Stimulated activated CD4-positive, alpha-beta T cell treated with anti-CD3 and anti-CD28 coated beads, Interleukin-2, amount 100 ng/mL, for 48 hours (primary cell): ENCODE results near the gene GH1.
"Not testable (repeated sequence)": the region's sequence is repeated elsewhere in the genome, so short reads cannot be mapped to it uniquely, and the experiment has no call there.

ENCODE experiments used
- DNase-seq, 2 donors: peaks; one replicate each; pipeline ENCODE4 v3.0.0-alpha.2; 2020

The GH1 gene

DNA sequence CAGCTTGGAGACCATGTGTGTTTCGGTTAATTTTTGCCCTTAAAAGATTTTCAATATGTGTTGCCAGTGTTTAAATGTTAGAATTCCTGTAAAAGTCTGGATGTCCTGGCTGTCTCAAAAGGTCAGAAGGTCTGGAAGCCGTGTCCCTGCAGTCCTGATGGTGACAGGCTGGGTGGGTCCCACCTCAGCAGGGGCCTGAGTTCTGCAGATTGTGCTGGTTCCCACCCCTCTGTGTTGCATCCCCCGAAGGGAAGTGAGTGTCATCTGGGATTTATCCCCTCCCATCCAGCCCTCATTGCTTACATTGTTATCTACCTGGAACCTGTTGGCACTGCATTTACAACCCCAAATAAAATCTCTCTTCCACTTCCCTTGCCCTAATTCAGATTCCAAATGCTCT, 24.6 kb downstream of the GH1 start:
- DNase-seq = not testable (repeated sequence)

DNA sequence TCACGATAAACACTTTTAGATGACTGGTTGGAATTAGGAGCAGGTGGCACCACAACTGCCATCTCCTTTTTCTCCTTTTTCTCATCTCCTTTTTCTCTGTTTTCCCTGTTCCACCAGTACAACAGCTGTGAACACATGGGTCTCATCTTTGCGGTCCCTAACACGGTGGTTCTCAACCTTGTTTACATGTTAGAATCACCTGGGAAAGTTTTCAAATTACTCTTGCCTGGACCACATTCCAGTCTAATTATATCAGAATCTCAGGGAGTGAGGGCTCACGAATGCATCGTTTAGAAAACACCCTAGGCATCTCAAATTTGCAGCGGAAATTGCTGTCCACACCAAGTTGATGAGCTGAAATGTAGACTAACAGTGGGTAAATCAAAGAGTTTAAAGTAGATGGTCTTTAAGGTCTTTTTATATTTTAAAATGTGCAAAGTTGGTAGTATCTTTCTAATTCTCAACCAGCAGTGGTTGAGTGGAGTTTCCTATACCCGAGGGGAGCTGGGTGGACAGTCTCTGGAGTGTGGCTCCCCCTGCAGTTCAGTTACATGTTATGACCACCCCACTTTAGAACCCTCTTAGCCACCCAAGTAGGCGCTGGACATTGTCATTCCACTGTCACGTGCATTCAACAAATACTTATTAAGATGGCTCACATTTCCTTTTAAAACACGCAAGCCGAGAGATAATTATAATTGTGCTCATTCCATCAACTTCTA, 26.2 kb downstream of the GH1 start:
- DNase-seq = not testable (repeated sequence)

DNA sequence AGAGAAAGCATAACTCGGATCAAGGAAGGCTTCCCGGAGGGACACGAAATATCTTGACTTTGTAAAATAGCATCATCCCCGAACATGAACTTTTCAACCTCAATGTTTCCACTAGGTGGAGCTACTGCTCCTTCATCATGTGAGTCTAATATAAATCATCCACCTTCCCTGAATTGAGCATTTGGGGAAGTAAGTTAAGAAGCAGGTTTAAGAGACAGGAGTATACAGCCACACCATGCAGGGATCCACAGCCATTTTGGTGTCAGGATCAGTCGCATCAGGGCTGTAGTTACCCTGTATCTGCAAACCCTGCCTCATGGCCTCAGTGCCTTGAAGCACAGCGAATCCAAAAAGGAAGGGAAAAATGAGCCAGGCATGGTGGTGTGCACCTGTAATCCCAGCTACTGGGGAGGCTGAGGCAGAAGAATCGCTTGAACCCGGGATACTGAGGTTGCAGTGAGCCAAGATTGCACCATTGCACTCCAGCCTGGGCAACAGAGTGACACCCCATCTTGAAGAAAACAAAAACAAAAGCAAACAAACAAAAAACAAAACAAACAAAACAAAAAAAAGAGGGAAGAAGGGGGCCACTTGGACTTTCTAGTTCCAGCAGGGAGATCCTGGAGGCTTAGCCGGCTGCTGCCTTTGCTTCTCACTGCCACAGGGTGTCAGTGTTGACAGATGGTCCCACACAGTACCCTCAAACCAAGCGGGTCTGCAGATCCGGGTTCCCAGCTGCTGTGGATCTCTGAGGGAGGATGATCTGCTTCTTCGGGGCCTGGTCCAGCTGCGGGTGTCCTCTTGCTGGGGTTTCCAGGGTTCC, 29.4 kb downstream of the GH1 start:
- not testable (repeated sequence) for DNase-seq

DNA sequence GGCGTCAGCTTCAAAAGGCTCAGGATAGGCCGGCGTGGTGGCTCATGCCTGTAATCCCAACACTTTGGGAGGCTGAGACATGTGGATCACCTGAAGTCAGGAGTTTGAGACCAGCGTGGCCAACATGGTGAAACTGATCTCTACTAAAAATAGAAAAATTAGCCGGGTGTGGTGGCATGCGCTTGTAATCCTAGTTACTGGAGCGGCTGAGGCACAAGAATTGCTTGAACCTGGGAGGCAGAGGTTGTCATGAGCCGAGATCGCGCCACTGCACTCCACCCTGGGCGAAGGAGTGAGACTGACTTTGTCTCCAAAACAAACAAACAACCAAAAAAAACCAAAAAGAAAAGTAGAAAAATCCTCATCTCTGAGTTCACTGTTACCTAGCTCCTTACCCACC, 33.5 kb downstream of the GH1 start:
- DNase-seq = not testable (repeated sequence)

DNA sequence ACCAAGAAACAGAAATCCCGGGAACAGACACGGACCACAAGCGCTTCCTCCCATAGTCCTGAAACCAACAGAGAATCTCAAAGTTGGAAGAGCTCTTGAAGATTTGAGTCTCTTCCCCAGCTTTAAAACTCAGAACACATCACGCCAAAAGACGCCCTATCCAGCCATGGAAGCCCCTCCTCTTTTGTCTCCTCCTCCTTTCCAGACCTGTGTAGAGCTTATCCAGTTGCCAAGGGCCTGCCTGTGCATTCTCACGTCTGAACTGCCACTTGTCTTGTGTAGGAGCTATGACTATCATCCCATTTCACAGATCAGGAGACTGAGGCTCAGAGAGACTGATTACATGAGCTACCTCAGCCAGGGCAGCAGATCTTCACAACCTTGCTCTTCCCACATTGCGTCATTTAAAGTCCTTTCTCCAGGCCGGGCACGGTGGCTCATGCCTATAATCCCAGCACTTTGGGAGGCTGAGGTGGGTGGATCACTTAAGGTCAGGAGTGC, 36.0 kb downstream of the GH1 start:
- DNase-seq = not testable (repeated sequence)

DNA sequence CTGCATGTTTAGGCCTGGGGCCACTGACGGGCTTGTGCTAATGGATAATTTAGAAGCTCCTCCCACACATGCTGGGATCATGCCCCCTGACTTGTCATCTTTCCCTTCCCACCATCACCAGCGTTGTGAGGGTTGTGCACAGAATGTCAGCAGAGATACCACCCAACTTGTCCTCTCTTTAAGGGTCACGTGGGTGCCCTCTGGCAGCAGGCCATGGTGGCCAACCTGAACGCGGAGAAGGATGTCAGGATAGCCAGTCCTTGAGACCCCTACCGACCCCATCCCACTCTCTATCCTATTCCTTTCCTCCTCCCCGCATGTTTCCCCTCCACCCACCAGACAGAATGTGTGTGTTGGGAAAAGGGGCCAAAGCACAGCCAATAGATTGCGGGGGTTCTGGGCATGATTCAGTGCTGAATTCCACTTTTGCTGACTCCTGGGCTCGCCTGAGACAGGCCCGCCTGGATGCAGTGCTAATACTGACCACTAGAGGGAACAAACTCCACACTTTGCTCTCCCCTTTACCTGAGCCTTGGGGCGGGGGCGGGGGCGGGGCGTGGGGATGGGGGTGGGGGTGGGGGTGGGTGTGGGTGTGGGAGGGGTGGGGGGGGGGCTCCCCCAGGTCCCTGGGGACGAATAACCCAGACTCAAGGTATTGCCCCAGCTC, 36.6 kb downstream of the GH1 start, which contains the start of gene GH2:
GH2 (minus strand) TSS at position 10 of the 667 bp plus-strand sequence. CDS start 143 bp downstream, outside the sequence.
- DNase-seq = peak; percentile 63 to 65

DNA sequence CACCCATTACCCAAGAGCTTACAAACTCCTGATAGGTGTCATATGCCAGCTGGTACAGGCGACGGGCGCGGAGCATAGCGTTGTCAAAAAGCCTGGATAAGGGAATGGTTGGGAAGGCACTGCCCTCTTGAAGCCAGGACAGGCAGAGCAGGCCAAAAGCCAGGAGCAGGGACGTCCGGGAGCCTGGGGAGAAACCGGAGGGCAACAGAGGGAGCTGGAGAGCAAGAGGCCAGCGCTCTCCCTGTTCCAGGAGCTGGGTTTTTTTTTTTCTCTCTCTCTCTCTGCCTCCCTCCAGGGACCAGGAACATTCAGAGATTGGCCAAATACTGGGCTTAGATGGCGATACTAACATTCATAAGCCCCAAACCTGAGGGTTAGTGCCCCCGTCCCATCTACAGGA, 37.3 kb downstream of the GH1 start:
- not testable (repeated sequence) for DNase-seq

DNA sequence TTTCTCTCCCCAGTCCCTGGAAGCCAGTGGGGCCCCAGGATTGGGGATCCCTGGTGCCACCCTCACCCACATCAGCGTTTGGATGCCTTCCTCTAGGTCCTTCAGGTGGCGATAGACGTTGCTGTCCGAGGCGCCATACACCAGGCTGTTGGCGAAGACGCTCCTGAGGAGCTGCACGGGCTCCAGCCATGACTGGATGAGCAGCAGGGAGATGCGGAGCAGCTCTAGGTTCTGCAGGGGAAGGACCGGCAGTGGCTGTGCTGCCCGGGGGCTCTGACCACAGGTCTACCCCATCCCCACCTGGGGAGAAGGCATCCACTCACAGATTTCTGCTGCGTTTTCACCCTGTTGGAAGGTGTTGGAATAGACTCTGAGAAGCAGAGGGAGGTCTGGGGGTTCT, 37.9 kb downstream of the GH1 start:
- DNase-seq = no peak

DNA sequence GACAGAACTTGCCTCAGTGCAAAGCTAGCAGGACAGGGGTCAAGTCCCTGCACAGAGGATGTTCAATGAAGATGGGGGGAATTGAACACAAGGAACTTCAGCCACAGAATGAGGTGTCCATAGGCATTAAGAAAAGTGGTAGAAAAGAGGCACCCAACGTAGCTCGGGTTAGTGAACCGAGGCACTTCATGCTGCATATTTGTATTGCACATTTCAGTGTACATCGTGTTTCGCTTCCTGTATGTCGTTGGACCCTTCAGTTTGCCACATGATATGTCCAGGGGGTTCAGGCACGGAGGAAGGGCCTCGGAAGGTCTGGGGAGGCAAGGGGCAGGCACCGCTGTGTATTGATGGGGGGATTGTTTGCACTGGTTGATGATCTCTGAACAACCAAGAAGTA, 40.2 kb downstream of the GH1 start:
- not testable (repeated sequence) for DNase-seq

DNA sequence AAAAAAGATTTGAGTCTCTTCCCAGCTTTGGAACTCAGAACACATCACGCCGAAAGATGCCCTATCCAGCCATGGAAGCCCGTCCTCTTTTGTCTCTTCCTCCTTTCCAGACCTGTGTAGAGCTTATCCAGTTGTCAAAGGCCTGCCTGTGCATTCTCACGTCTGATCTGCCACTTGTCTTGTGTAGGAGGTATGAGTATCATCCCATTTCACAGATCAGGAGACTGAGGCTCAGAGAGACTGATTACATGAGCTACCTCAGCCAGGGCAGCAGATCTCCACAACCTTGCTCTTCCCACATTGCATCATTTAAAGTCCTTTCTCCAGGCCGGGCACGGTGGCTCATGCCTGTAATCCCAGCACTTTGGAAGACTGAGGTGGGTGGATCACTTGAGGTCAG, 43.9 kb downstream of the GH1 start:
- DNase-seq = not testable (repeated sequence)

DNA sequence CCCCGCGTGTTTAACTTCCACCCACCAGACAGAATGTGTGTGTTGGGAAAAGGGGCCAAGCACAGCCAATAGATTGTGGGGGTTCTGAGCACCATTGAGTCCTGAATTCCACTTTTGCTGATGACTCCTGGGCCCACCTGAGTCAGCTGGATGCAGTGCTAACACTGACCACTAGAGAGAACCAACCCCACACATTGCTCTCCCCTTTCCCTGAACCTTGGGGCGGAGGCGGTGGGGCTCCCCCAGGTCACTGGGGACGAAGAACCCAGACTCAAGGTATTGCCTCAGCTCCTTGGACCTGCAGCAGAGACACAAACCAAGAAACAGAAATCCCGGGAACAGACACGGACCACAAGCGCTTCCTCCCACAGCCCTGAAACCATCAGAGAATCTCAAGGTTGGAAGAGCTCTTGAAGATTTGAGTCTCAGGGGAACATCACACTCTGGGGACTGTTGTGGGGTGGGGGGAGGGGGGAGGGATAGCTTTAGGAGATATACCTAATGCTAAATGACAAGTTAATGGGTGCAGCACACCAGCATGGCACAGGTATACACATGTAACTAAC, 44.5 kb downstream of the GH1 start:
- DNase-seq = not testable (repeated sequence)

DNA sequence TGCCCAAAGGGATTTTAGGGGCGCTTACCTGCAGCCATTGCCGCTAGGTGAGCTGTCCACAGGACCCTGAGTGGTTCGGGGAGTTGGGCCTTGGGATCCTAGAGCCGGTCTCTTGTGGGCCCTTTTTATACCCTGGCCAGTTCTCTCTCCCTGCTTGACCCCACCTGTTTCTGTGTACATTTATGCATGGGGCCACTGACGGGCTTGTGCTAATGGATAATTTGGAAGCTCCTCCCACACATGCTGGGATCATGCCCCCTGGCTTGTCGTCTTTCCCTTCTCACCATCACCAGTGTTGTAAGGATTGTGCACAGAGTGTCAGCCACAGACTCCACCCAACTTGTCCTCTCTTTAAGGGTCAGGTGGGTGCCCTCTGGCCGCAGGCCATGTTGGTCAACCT, 45.1 kb downstream of the GH1 start, which contains the start of gene CSH2:
CSH2 (minus strand) TSS at position 101 of the 400 bp plus-strand sequence; CDS start at position 38, 63 bp downstream.
- DNase-seq = not testable (repeated sequence)

DNA sequence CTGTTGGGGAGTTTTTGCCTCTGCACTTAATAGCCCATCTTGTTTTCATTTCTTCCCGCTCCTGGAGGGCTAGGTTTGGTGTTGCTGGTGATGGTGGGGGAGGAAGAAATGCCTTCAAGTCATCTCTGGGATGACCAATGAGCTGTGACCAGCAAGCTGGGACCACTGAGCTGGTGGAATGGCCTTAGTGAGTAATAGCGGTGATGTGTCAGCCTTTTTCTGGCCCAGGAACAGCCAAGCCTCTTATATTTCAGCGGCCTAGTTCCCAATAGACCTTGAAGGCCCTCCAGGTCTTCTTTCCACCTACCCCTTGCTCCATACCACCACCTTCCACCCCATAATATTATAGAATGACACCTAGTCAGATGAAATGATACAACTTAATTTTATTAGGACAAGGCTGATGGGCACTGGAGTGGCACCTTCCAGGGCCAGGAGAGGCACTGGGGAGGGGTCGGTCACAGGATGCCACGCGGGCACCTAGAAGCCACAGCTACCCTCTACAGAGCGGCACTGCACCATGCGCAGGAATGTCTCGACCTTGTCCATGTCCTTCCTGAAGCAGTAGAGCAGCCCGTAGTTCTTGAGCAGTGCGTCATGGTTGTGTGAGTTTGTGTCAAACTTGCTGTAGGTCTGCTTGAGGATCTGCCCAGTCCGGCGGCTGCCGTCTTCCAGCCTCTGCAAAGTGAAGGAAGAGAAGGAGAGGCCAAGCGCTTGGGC, 46.8 kb downstream of the GH1 start:
- DNase-seq = not testable (repeated sequence)

DNA sequence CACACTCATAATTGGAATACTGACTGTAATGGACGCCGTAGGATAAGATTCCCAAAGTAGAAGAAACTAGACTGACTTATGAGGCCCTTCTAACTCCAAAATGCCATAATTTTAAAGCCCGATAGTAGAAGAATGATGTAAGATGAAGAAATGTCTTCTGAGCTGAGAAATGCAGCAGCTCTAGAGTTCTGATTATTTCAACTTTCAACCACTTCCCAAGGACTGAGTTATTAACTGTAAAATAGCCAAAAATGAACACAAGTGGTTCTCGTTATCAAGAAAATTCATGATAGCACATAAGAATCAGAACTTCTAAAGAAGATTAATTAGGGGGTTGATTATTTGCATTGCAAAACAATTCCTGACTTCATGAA, 48.4 kb downstream of the GH1 start:
- not testable (repeated sequence) for DNase-seq

DNA sequence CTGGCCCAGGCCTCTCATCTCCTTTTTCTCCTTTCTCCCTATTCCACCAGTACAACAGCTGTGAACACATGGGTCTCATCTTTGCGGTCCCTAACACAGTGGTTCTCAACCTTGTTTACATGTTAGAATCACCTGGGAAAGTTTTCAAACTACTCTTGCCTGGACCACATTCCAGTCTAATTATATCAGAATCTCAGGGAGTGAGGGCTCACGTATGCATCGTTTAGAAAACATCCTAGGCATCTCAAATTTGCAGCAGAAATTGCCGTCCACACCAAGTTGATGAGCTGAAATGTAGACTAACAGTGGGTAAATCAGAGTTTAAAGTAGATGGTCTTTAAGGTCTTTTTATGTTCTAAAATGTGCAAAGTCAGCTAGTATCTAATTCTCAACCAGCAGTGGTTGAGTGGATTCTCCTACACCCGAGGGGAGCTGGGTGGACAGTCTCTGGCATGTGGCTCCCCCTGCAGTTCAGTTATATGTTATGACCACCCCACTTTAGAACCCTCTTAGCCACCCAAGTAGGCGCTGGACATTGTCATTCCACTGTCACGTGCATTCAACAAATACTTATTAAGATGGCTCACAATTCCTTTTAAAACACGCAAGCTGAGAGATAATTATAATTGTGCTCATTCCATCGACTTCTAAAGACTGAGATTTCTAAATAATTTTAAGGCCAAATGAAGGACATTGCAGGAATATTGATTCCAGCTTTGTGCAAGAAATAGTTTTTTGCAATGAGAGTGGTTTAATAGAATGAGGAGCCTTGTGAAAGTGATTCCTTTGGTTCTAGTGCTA, 48.9 kb downstream of the GH1 start:
- not testable (repeated sequence) for DNase-seq
